ENCODE results near the gene VEZF1.

Gene VEZF1

GRCh38 chr17:57987581-57988300 lies at the start of gene VEZF1:
Gene VEZF1, minus strand, starts transcription at chr17:57988254. Its CDS starts 143 bp downstream, at chr17:57988111.
- peak; percentile 77 for DNase-seq

- no peak for DNase-seq
Observed at GRCh38 chr17:58032691-58033415, 44.8 kb upstream of the VEZF1 start.

- DNase-seq, result no peak
Observed at GRCh38 chr17:58028578-58028977, 40.5 kb upstream of the VEZF1 start.

GRCh38 chr17:58020401-58020800 lies 32.3 kb upstream of the VEZF1 start:
- DNase-seq, result no peak

GRCh38 chr17:58019521-58019920 lies 31.5 kb upstream of the VEZF1 start:
- no peak for DNase-seq

- DNase-seq, result no peak
Observed at GRCh38 chr17:58019039-58019438, 31.0 kb upstream of the VEZF1 start.

- DNase-seq, result no peak
Observed at GRCh38 chr17:58010067-58010799, 22.2 kb upstream of the VEZF1 start.

GRCh38 chr17:58007781-58008706 lies 20.0 kb upstream of the VEZF1 start:
- no peak for DNase-seq

GRCh38 chr17:58006924-58007780 lies 19.1 kb upstream of the VEZF1 start, which contains the start of gene SRSF1:
Gene SRSF1, minus strand, starts transcription at chr17:58007246. Its CDS starts 109 bp downstream, at chr17:58007137.
- DNase-seq, result peak; percentile 95

GRCh38 chr17:58006560-58006923 lies 18.5 kb upstream of the VEZF1 start:
- peak; percentile 68 for DNase-seq

GRCh38 chr17:58005728-58006559 lies 17.9 kb upstream of the VEZF1 start:
- peak; percentile 68 for DNase-seq

GRCh38 chr17:58005031-58005727 lies 17.1 kb upstream of the VEZF1 start:
- DNase-seq, result no peak

GRCh38 chr17:58004060-58004459 lies 16.0 kb upstream of the VEZF1 start:
- no peak for DNase-seq

- DNase-seq, result no peak
Observed at GRCh38 chr17:58002973-58003372, 14.9 kb upstream of the VEZF1 start.

- no peak for DNase-seq
Observed at GRCh38 chr17:58002154-58002948, 14.3 kb upstream of the VEZF1 start.

- DNase-seq, result no peak
Observed at GRCh38 chr17:58001461-58002124, 13.5 kb upstream of the VEZF1 start.

GRCh38 chr17:57999496-58000017 lies 11.5 kb upstream of the VEZF1 start:
- DNase-seq, result no peak

GRCh38 chr17:57999010-57999495 lies 11.0 kb upstream of the VEZF1 start:
- no peak for DNase-seq

Data from stimulated activated naive CD4-positive, alpha-beta T cell treated with Interleukin-2 at 50 U/mL for 16 hours (primary cell).